Uterus (tissue), 2 donors: ENCODE measurements around the gene PRKAR1B.

Source experiments
- POLR2A ChIP-seq, 2 donors: fragments of 450-650 bp; IDR thresholded peaks; one replicate each; pipeline ENCODE4 v1.6.1; 2016; ENCODE audit warnings: antibody characterized with exemption in 2 of 2, mild to moderate bottlenecking in 1 of 2, moderate library complexity in 1 of 2
- TF ChIP-seq, protein P1 (sequence below), 4 experiments: fragments of 200-600 bp in 2 of 4; fragments of 450-650 bp in 2 of 4; sonication (generic) in 2 of 4; IDR thresholded peaks; one replicate each; pipeline ENCODE4 v1.5.1; 2016 to 2019; ENCODE audit warnings: antibody characterized with exemption in 4 of 4, mild to moderate bottlenecking in 2 of 4, moderate library complexity in 1 of 4

DNA sequence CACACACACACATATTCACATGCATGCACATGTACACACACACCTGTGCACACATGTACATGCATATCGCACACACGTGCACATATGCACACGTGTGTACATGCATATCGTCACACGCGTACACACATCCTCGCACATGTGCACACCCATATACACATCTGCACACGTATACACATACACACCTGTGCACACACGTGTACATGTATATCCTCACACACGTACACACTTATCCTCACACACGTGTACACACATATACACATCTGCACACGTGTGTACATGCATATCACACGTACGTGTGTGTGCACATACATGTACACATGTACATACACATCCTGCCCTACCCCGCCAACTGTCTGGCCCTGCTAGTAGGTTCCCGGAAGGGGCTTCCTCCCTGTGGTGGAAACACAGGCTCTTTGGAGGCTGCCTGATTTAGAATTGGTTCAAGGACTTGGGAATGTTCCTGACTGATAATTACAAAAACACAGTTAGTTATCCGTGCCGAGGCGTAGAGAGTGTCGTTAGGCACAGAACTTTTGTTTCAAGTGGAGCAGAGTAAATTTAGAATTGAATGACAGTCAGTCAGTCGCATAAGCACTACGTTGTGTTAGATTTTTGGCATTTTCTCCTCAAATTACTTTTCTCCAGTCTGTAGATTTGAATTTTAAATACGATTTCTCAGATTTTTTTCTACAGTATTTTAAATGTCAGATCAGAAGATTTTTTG is 18.5 kb upstream of the PRKAR1B start:
- TF ChIP-seq, protein P1, sequence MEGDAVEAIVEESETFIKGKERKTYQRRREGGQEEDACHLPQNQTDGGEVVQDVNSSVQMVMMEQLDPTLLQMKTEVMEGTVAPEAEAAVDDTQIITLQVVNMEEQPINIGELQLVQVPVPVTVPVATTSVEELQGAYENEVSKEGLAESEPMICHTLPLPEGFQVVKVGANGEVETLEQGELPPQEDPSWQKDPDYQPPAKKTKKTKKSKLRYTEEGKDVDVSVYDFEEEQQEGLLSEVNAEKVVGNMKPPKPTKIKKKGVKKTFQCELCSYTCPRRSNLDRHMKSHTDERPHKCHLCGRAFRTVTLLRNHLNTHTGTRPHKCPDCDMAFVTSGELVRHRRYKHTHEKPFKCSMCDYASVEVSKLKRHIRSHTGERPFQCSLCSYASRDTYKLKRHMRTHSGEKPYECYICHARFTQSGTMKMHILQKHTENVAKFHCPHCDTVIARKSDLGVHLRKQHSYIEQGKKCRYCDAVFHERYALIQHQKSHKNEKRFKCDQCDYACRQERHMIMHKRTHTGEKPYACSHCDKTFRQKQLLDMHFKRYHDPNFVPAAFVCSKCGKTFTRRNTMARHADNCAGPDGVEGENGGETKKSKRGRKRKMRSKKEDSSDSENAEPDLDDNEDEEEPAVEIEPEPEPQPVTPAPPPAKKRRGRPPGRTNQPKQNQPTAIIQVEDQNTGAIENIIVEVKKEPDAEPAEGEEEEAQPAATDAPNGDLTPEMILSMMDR (IDR thresholded peaks at IDR 0.05), result no peak
- no peak for TF ChIP-seq POLR2A (IDR thresholded peaks at IDR 0.05)
